ENCODE data around the gene PYGB. TPM values are rescaled to one million over a fixed set of nuclear protein-coding genes. Genes with fewer than 3 reads are reported as not detected.

The PYGB gene
- total RNA-seq, 1 experiment from 2014 or later, result 663 TPM

DNA sequence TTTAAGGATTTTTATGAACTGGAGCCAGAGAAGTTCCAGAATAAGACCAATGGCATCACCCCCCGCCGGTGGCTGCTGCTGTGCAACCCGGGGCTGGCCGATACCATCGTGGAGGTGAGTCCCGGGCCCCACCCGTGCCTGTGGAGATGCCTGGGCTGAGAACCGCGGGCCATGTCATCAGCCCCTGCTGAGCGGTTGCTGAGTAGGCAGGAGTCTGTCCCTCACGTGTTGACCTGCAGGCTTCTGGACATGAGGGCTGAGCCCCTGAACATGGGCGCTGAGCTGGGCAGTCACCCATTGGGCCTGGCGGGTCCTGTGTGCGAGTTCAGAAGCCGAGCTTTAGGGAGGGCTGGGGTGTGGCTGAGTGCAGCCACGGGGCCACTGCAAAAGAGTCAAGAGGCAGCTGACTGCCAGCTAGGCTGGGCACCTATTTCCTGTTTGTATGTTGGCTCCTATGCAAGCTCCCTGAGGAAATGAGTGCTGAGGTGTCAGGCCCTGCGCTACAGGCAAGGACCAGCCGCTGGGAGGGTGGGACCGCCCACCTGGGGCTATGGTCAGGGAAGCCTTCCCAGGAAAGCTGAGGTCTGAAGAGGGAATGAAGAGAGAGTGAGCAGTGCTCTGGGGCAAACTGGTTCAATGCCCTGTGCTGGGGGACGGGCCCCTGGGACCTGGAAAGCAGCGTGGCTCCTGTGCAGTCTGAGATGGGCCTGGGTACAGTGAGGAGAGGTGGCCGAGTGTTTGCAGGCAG lies 34.3 kb downstream of the PYGB start:
- DNase-seq (ENCODE audit: low spot score), result no peak

- DNase-seq (ENCODE audit: low spot score), result no peak
These were observed 34.9 kb downstream of the PYGB start for GRCh38 chr20:25282796-25283195.

- DNase-seq (ENCODE audit: low spot score), result no peak
These were observed 35.5 kb downstream of the PYGB start for GRCh38 chr20:25283221-25283951.

- no peak for DNase-seq (ENCODE audit: low spot score)
These were observed 36.3 kb downstream of the PYGB start for GRCh38 chr20:25284131-25284601.

- DNase-seq (ENCODE audit: low spot score), result no peak
These were observed 37.3 kb downstream of the PYGB start for GRCh38 chr20:25285091-25285647.

GRCh38 chr20:25285856-25286798 lies 38.2 kb downstream of the PYGB start:
- no peak for DNase-seq (ENCODE audit: low spot score)

GRCh38 chr20:25286917-25287316 lies 39.0 kb downstream of the PYGB start:
- DNase-seq (ENCODE audit: low spot score), result no peak

DNA sequence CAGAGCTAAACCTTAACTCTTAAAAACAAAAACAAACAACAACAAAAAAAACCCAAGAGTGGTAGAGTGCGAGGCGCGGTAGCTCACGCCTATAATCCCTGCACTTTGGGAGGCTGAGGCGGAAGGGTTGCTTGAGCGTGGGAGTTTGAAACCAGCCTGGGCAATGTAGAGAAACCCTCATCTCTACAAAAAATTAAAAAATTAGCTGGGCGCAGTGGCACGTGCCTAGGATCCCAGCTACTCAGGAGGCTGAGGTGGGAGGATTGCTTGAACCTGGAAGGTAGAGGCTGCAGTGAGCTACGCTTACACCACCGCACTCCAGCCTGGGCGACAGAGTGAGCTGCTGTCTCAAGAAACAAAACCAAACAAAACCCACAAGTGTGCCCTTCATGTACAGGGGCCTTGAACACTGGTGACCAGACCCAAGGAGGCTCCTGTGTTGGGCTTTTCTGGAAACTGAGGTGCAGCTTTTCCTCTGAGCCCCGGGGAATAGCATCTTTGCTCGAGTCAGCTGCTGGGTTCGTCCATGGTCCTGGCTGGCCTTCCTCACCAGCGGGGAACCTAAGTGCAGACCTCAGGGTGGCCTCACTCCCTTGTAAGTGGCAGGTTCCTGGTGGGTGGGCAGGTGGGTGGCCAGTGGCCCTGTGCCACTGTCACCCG lies 39.9 kb downstream of the PYGB start:
- no peak for DNase-seq (ENCODE audit: low spot score)

DNA sequence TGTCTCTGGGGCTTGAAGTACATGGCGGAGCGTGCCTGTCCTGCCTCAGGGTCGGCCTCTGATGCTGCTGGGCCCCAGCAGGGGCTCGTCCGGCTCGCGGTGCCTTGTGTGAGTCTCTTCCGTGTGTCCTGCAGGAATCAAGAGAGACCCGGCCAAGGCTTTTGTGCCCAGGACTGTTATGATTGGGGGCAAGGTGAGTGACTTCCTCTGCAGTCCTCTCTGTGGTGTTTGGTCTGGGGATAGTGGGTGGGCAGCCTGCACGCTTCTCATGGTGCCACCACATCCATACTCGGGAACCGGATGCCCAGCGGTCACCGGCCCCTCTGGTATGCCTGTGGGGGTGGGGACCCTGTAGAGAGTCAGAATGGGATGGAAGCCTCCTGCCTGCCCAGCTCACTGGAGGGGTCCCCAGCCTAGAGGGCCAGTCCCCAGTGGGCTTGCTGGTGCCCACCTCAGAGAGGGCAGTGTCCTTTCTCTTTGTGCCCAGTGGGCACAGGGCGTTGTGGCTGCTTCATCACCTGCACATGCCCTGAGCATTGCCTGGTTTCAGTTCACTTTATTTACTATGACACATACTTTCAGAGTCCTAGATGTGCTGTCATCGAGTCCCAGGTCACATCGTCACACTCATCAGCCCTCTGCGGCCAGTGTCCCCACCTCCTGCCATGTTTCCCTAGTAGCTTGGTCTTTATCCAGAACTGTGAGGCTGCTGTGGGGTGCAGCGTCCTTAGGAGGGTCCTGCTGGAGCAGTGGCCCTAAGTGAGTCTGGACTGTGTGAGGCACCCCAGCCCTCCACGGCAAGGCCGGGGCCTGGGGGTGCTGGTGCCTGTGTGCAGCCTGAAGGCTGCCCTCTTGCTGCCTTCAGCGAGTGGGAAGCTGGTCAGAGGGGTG lies 40.7 kb downstream of the PYGB start:
- DNase-seq (ENCODE audit: low spot score), result no peak

DNA sequence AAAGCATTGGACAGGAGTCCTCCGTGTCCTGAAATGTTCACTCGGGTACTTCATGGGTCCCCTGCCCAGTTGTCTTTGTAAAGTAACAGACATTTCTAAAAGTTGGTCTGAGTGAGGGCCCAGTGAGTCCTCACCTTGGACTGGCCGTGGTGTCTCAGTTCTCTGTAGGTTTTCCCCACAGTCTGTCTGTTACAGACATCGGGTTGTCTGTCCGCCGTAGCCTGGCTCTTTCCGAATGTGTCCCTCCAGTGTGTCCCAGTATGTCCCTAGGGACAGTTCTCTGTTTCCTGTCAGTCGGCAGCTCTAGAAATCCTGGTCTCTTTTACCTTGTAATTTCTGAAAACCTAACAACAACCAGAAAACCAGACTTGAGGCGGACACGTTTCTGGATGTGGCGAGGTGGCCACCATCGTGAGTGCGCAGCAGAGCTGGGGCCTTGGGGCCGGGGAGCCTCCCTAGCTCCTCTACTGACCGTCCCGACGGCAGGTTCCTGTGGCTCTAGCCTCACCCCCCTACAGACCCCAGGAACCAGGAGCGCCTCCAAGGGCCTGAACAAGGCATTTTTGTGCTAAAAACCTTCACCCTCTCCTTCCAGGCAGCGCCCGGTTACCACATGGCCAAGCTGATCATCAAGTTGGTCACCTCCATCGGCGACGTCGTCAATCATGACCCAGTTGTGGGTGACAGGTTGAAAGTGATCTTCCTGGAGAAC lies 42.2 kb downstream of the PYGB start:
- DNase-seq (ENCODE audit: low spot score), result no peak

- no peak for DNase-seq (ENCODE audit: low spot score)
These were observed 43.0 kb downstream of the PYGB start for GRCh38 chr20:25290646-25291431.

GRCh38 chr20:25291432-25292133 lies 43.7 kb downstream of the PYGB start:
- DNase-seq (ENCODE audit: low spot score), result no peak

GRCh38 chr20:25292176-25292891 lies 44.4 kb downstream of the PYGB start:
- no peak for DNase-seq (ENCODE audit: low spot score)

DNA sequence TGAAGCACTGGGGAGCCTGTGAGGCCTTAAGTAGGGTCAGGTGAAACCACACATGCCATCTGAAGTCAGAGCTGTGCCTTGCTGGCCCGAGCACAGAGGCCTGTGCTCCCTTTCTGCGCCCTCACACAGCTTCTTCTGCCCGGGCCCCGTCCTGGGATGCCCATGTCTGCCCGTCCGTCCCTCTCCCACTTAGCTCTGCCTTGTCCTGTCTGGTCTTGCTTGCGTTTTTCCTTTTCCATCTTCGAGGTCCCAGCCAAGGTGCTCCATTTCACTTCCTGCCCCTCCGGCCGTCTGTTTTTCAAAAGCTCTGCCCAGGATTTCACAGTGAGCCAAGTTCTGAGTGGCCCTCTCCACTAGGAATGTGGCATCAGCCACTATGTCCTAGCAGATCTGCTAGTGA lies 45.6 kb downstream of the PYGB start:
- no peak for DNase-seq (ENCODE audit: low spot score)

DNA sequence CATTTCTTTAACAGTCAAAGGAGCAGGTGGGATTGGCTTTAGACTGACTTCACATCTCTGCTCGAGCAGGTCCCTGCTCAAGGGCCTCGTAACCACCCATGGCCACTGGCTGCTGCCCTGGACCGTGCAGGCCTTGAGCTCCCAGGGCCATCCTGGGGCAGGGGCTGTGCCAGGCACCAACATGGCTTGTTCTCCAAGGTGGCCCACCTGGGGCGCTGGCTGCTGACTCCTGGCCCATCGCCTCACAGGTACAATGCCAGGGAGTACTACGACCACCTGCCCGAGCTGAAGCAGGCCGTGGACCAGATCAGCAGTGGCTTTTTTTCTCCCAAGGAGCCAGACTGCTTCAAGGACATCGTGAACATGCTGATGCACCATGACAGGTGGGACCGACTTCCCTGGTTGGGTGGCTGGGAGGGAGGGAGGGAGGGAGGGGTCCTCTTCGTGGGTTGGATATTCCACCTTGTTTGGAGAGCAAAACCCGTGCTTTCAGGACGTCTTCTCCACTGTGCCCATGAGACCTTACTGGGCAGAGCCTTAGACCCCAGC lies 46.1 kb downstream of the PYGB start:
- no peak for DNase-seq (ENCODE audit: low spot score)

DNA sequence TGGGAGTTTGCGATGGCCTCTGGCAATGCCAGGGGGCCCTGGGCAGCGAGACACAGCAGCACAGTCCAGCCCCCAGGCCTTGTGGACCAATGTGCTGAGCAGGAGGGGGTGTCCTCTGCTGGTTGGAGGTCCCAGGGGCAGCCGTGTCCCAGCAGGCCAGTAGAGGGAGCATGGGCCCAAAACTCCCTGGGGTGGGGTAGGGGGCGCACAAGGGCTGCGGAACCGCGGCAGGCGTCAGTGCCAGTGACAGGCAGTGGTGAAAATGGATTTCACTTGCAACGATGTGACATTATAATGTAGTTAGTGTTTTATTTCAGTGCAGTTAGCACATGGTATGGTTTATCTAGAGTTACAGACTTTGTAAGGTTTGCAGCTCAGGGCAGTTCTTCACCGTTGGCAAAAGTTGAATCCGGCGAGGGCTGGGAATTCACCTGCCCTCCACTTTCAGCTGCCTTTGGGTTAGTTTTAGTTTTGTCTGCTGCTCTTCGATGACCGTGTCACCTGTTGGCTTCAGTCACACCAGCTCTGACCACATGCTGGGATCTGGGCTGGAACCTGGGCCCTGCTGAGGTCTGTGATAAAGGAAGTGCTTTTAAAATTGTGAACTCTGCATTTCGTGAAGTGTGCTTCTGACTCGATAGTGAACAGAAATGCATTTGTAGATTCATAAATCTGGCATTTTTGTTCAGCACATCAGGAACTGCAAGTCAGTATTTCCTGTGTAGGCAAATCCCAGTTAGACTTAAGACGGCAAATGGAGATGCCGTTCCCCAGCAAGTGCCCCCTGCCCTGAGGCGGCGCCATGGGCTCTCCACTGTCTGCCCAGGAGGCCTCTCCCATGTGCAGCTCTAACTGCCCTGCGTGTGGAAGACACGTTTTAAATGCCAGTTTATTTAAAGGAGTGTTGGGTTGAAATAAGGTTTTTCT lies 46.8 kb downstream of the PYGB start:
- no peak for DNase-seq (ENCODE audit: low spot score)
